OCI-LY7 (cell line): ENCODE measurements around the gene HECA.

Experiments
- EZH2phosphoT487 ChIP-seq: fragments of 200-600 bp; sonication (generic); IDR thresholded peaks from 2 replicates; pipeline ENCODE4 v1.6.1; 2018; ENCODE audit warnings: low read depth, borderline replicate concordance, mild to moderate bottlenecking, mixed run types, antibody characterized with exemption, low read length, moderate library complexity, mixed read lengths
- TF ChIP-seq, protein P1 (sequence below): fragments of 200-600 bp; sonication (generic); conservative IDR thresholded peaks from 2 replicates; pipeline ENCODE4 v1.5.1; 2014; ENCODE audit warnings: mild to moderate bottlenecking, antibody characterized with exemption, low read length, moderate library complexity, mixed read lengths

DNA sequence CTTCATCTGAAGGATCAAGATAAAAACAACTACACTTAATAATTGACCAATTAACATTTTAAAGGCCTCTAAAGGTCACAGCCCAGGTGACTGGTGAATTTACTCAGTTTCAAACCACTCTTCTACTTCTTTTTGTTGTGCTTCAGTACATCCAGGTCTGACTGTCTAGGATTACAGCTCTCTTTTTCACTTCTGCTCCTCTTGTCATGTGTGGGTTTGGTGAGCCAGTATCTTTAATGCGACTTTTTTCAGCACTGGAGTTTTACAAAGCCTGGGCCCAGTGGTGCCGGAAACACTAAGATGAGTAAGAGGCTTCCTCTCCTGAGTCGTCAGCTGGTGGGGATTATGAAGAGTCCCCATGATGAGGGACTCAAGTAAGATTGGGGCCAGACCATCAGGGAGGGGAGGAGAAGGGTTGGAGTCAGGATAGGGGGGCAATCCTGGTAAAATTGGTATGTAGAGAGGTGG lies 27.0 kb downstream of the HECA start:
- TF ChIP-seq, protein P1, sequence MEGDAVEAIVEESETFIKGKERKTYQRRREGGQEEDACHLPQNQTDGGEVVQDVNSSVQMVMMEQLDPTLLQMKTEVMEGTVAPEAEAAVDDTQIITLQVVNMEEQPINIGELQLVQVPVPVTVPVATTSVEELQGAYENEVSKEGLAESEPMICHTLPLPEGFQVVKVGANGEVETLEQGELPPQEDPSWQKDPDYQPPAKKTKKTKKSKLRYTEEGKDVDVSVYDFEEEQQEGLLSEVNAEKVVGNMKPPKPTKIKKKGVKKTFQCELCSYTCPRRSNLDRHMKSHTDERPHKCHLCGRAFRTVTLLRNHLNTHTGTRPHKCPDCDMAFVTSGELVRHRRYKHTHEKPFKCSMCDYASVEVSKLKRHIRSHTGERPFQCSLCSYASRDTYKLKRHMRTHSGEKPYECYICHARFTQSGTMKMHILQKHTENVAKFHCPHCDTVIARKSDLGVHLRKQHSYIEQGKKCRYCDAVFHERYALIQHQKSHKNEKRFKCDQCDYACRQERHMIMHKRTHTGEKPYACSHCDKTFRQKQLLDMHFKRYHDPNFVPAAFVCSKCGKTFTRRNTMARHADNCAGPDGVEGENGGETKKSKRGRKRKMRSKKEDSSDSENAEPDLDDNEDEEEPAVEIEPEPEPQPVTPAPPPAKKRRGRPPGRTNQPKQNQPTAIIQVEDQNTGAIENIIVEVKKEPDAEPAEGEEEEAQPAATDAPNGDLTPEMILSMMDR = no peak
- no peak for TF ChIP-seq EZH2phosphoT487
